ENCODE data around the gene KPNB1. TPM values are rescaled to one million over a fixed set of nuclear protein-coding genes. Genes with fewer than 3 reads are reported as not detected.

The KPNB1 gene
- total RNA-seq, 4 donors from 2014 or later = 72.3 to 276 (median 135) TPM

DNA sequence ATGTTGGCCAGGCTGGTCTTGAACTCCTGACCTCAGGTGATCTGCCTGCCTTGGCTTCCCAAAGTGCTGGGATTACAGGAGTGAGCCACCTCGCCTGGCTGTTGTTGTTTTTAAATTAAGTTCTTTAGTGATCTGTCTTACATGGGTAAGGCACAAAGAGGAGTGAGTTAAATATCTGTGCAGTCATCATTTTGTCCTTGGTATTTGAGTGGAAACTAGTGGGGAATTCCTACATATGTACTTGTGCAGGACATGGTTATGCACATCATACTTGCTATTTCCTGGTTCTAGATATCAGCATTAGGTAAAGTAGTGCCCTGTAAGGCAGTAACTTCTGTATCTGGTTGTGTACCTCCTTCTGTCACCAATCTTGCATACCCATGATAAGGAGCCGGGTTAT, 3.7 kb downstream of the KPNB1 start:
- no peak overlapping the region for H3K4me3 ChIP-seq
- TF ChIP-seq, protein P1, sequence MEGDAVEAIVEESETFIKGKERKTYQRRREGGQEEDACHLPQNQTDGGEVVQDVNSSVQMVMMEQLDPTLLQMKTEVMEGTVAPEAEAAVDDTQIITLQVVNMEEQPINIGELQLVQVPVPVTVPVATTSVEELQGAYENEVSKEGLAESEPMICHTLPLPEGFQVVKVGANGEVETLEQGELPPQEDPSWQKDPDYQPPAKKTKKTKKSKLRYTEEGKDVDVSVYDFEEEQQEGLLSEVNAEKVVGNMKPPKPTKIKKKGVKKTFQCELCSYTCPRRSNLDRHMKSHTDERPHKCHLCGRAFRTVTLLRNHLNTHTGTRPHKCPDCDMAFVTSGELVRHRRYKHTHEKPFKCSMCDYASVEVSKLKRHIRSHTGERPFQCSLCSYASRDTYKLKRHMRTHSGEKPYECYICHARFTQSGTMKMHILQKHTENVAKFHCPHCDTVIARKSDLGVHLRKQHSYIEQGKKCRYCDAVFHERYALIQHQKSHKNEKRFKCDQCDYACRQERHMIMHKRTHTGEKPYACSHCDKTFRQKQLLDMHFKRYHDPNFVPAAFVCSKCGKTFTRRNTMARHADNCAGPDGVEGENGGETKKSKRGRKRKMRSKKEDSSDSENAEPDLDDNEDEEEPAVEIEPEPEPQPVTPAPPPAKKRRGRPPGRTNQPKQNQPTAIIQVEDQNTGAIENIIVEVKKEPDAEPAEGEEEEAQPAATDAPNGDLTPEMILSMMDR (IDR thresholded peaks at IDR 0.05) = no peak
- TF ChIP-seq POLR2A (IDR thresholded peaks at IDR 0.05) = no peak
- H3K27ac ChIP-seq = no peak overlapping the region
- no peak for DNase-seq
- H3K4me1 ChIP-seq = peaks cover 0 to 20% (median 4%) of the 10 kb centered on the region in 4 donors
- H3K27me3 ChIP-seq = no peaks in the 10 kb centered on the region
- H3K9me3 ChIP-seq = no peaks in the 10 kb centered on the region
- peaks cover 0 to 62% (median 0%) of the 10 kb centered on the region in 3 donors for H3K36me3 ChIP-seq

DNA sequence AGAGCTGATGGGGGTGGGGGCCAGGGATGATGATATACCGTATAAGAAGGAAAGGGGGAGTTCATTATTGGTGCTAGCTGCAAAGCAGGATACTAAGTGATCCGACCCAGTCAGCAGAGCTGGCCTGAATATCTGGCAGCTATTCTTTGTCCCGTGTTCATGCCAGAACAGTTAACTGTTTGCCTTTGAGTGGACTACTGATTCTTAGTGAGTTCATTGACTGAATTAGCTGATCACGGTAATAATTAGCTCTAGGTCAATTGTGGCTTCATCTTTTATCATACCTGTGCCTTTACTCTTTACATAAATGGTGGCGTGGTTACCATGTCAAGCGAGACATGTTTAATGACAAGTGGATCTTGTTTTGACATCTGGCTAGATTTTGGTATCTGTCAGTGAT, 5.3 kb downstream of the KPNB1 start:
- no peak for DNase-seq
- Histone ChIP-seq H3K4me1 (peaks cover 0 to 19% (median 6%) of the 10 kb centered on the region in 4 donors), H3K27ac (peak overlapping the region in 1 of 4 donors; percentile 25), H3K36me3 (peaks cover 0 to 73% (median 0%) of the 10 kb centered on the region in 3 donors), H3K4me3 (no peak overlapping the region), H3K9me3 (no peaks in the 10 kb centered on the region), H3K27me3 (no peaks in the 10 kb centered on the region)
- no peak for TF ChIP-seq POLR2A (IDR thresholded peaks at IDR 0.05)
- TF ChIP-seq, protein P1 (IDR thresholded peaks at IDR 0.05) = no peak

DNA sequence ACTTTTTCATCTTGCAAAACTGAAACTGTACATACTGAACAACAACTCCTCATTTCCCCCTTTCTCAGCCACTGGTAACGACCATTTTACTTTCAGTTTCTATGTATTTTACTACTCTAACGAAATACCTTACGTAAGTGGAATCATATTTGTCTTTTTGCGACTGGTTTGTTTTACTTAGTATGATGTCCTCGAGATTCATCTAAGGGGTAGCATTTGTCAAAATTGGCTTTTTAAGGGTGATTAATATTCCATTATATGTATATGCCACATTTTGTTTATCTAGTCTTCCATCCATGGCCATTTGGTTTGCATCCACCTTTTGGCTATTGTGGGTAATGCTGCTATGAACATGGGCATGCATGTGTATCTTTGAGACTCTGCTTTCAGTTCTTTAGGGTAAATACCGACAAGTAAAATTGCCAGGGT, 10.4 kb downstream of the KPNB1 start:
- Histone ChIP-seq H3K9me3 (no peaks in the 10 kb centered on the region), H3K4me1 (peaks cover 0 to 5% (median 2%) of the 10 kb centered on the region in 4 donors), H3K36me3 (peaks cover 0 to 86% (median 0%) of the 10 kb centered on the region in 3 donors), H3K27ac (peak overlapping the region; percentile 26 to 72 (median 66)), H3K4me3 (peak overlapping the region in 1 of 4 donors; percentile 6), H3K27me3 (no peaks in the 10 kb centered on the region)
- no peak for DNase-seq
- TF ChIP-seq, protein P1 (IDR thresholded peaks at IDR 0.05) = peak in 5 of 6 experiments; percentile 21 to 53 (median 39)
- TF ChIP-seq POLR2A (IDR thresholded peaks at IDR 0.05) = no peak

DNA sequence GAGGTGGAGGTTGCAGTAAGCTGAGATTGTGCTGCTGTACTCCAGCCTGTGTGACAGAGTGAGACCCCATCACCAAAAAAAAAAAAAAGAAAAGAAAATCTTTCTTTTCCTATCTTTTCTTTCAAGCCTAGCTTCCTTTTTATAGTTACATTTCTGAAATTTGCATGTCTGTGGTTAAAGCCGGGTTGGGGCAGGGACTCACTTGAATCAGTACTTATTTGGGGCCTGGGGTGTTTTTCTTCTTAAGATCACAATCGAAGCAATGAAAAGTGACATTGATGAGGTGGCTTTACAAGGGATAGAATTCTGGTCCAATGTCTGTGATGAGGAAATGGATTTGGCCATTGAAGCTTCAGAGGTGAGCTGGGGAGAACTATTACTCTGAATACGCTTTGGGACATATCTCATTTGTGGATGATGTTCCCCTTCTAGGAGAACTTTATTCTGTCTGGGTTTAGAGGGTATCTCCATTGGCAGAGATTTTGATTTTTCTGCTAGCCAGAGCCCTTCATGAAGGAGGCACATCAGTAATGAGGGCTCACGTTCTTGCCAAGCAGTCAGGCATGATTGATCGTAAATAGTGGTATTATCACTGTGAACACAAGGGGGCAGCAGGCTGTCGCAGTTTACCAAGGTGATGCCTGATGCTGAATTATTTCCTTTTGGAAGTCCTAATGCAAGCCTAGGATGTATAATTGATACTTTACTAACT, 14.3 kb downstream of the KPNB1 start:
- H3K27ac ChIP-seq = peak overlapping the region in 3 of 4 donors; percentile 33 to 73 (median 34)

DNA sequence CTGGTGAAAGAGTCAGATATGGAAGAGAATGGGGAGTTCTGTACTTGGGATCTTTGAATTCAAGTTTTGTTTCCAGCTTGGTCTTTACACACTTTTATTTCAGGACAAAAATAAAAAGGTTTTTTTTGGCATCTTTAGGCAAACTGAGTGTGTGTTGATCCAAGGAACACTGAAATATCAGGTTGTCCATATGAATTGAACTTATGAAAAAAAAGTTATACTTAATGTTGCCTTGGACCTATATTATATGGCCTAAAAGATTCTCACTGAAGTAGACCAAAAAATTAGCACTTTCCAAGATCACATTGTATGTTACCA, 14.9 kb downstream of the KPNB1 start:
- DNase-seq = no peak
- Histone ChIP-seq H3K27me3 (no peaks in the 10 kb centered on the region), H3K4me1 (peaks cover 0 to 2% (median under 1%) of the 10 kb centered on the region in 4 donors), H3K9me3 (no peaks in the 10 kb centered on the region), H3K36me3 (peaks cover 0 to 85% (median 0%) of the 10 kb centered on the region in 3 donors), H3K27ac (no peak overlapping the region), H3K4me3 (no peak overlapping the region)
- TF ChIP-seq POLR2A (IDR thresholded peaks at IDR 0.05) = no peak
- TF ChIP-seq, protein P1 (IDR thresholded peaks at IDR 0.05) = no peak

More for the DNA sequence above, 14.3 kb downstream of the KPNB1 start:
- TF ChIP-seq, protein P1 (IDR thresholded peaks at IDR 0.05) = peak; percentile 55 to 86 (median 78)
- TF ChIP-seq POLR2A (IDR thresholded peaks at IDR 0.05) = no peak
- Histone ChIP-seq H3K27me3 (no peaks in the 10 kb centered on the region), H3K36me3 (peaks cover 0 to 85% (median 0%) of the 10 kb centered on the region in 3 donors), H3K4me1 (peaks cover 0 to 5% (median 2%) of the 10 kb centered on the region in 4 donors), H3K4me3 (no peak overlapping the region), H3K9me3 (no peaks in the 10 kb centered on the region)
- peak in 2 of 3 donors; percentile 68 to 82 for DNase-seq

Measured in Peyer's patch (tissue), 4 donors.